Tongue (tissue), 2 donors: ENCODE results near the gene JPH3. TPM values are rescaled to one million over a fixed set of nuclear protein-coding genes. Genes with fewer than 3 reads are reported as not detected.

Experiments
- DNase-seq: peaks from one replicate; pipeline ENCODE4 v3.0.0-alpha.2; 2015
- total RNA-seq: library from RNA; depleted of rRNA; stranded (reverse); fragments of >200 nt; gene quantifications from one replicate; pipeline ENCODE4 v1.2.3, GENCODE V29; 2014

JPH3 gene
- total RNA-seq, 1 donor from 2014 or later: 0.10 TPM

GRCh38 chr16:87626905-87627304 is 24.6 kb downstream of the JPH3 start:
- DNase-seq: no peak

GRCh38 chr16:87627542-87628245 is 25.4 kb downstream of the JPH3 start:
- no peak for DNase-seq

GRCh38 chr16:87628246-87628923 is 26.1 kb downstream of the JPH3 start:
- no peak for DNase-seq

- no peak for DNase-seq
Measured at GRCh38 chr16:87628940-87629339, 26.6 kb downstream of the JPH3 start.

- DNase-seq: no peak
Measured at GRCh38 chr16:87631067-87631466, 28.8 kb downstream of the JPH3 start.

GRCh38 chr16:87634411-87634810 is 32.1 kb downstream of the JPH3 start:
- no peak for DNase-seq

GRCh38 chr16:87635541-87636049 is 33.3 kb downstream of the JPH3 start:
- peak; percentile 55 for DNase-seq

GRCh38 chr16:87636050-87636684 is 33.9 kb downstream of the JPH3 start:
- DNase-seq: peak; percentile 78

- DNase-seq: no peak
Measured at GRCh38 chr16:87636741-87637140, 34.4 kb downstream of the JPH3 start.

- no peak for DNase-seq
Measured at GRCh38 chr16:87637357-87637756, 35.0 kb downstream of the JPH3 start.

- no peak for DNase-seq
Measured at GRCh38 chr16:87638736-87639135, 36.4 kb downstream of the JPH3 start.

GRCh38 chr16:87641721-87642120 is 39.4 kb downstream of the JPH3 start:
- DNase-seq: no peak

- no peak for DNase-seq
Measured at GRCh38 chr16:87642491-87642890, 40.2 kb downstream of the JPH3 start.

- no peak for DNase-seq
Measured at GRCh38 chr16:87644186-87644585, 41.9 kb downstream of the JPH3 start.

- DNase-seq: no peak
Measured at GRCh38 chr16:87644596-87644995, 42.3 kb downstream of the JPH3 start.

GRCh38 chr16:87645802-87646201 is 43.5 kb downstream of the JPH3 start:
- DNase-seq: no peak

GRCh38 chr16:87647431-87648185 is 45.3 kb downstream of the JPH3 start:
- no peak for DNase-seq

- DNase-seq: no peak
Measured at GRCh38 chr16:87648236-87648635, 45.9 kb downstream of the JPH3 start.

- DNase-seq: no peak
Measured at GRCh38 chr16:87648698-87649487, 46.6 kb downstream of the JPH3 start.

- no peak for DNase-seq
Measured at GRCh38 chr16:87652386-87652785, 50.1 kb downstream of the JPH3 start.

GRCh38 chr16:87652799-87653198 is 50.5 kb downstream of the JPH3 start:
- DNase-seq: no peak

- DNase-seq: no peak
Measured at GRCh38 chr16:87653234-87653633, 50.9 kb downstream of the JPH3 start.
